Measurements from ENCODE around the gene AP5Z1. TPM values are rescaled to one million over a fixed set of nuclear protein-coding genes. Genes with fewer than 3 reads are reported as not detected.
A peak's percentile ranks its signal among the peaks of the same experiment; 100 is the strongest.

AP5Z1 gene
- total and polyA plus RNA-seq, 2 of the 4 experiments (the other 2 are of a cell fraction) = 9.7 to 38.7 TPM

- Histone ChIP-seq H4K91ac (ENCODE audit: insufficient read depth, low read depth, low read length) (no peak overlapping the region), H3K27me3 (ENCODE audit: control insufficient read depth, insufficient read depth, low read length) (no peaks in the 10 kb centered on the region), H3K9ac (ENCODE audit: low read depth, low read length) (no peak overlapping the region), H3K56ac (ENCODE audit: extremely low read depth, insufficient read depth, low read length) (no peak overlapping the region), H3K79me1 (ENCODE audit: low read depth in 1 of 2, low read length in 2 of 2) (peaks cover 14 to 66% of the 10 kb centered on the region in 2 experiments), H3K9me3 (ENCODE audit: control insufficient read depth, insufficient read depth, low read length) (no peaks in the 10 kb centered on the region), H2AK5ac (ENCODE audit: low read depth, low read length) (0 out of 2 replicates have a peak overlapping the region, but pooled peaks have one; percentile 7), H3K14ac (replicated peaks; ENCODE audit: low read depth, low read length) (no peak overlapping the region), H3K4me1 (ENCODE audit: control insufficient read depth, insufficient read depth, low read length) (peaks cover 19% of the 10 kb centered on the region), H2BK20ac (ENCODE audit: low read depth, low read length) (no peak overlapping the region), H2AK9ac (replicated peaks; ENCODE audit: low read depth, low read length, poor library complexity) (no peak overlapping the region), H2BK5ac (ENCODE audit: low read depth, low read length, poor library complexity, severe bottlenecking) (no peak overlapping the region), H3K4me3 (ENCODE audit: insufficient read depth, low read depth, low read length) (no peak overlapping the region), H3K23ac (ENCODE audit: low read depth, low read length) (no peak overlapping the region), H4K8ac (ENCODE audit: low read depth in 2 of 2, low read length in 2 of 2) (no peak overlapping the region), H3K4me2 (ENCODE audit: low read depth, low read length) (no peak overlapping the region), H2AFZ (replicated peaks; ENCODE audit: low read length, poor library complexity) (no peak overlapping the region), H3K27ac (ENCODE audit: insufficient read depth, low read length) (no peak overlapping the region), H2BK15ac (ENCODE audit: low read depth, low read length) (no peak overlapping the region), H3K36me3 (ENCODE audit: control insufficient read depth, insufficient read depth, low read length) (peaks cover 30% of the 10 kb centered on the region), H4K5ac (ENCODE audit: low read depth, low read length) (no peak overlapping the region), H3K4ac (ENCODE audit: low read depth, low read length) (no peak overlapping the region; the same call in 1 of the 2 replicates), H2BK120ac (ENCODE audit: low read depth, low read length) (no peak overlapping the region), H3K9me1 (ENCODE audit: insufficient read depth, low read length) (peaks cover 13% of the 10 kb centered on the region), H4K20me1 (ENCODE audit: insufficient read depth, low read length) (peaks cover 3% of the 10 kb centered on the region; the same call in 1 of the 2 replicates), H3K18ac (ENCODE audit: low read depth, low read length) (no peak overlapping the region)
- DNase-seq (no peak), ATAC-seq (ENCODE audit: low read depth) (no peak)
- TF ChIP-seq BHLHE40 (IDR thresholded peaks at IDR 0.05; ENCODE audit: low read depth, low read length) (no peak), CEBPB (IDR thresholded peaks at IDR 0.05; ENCODE audit: low read depth, low read length) (no peak), CHD1 (IDR thresholded peaks at IDR 0.05; ENCODE audit: low read depth, low read length) (no peak), NFE2L2 (IDR thresholded peaks at IDR 0.05; ENCODE audit: low read depth, low read length) (no peak), POLR2A (IDR thresholded peaks at IDR 0.05; ENCODE audit: low read depth, low read length) (no peak), RAD21 (IDR thresholded peaks at IDR 0.05; ENCODE audit: low read length) (no peak), MAZ (IDR thresholded peaks at IDR 0.05; ENCODE audit: borderline replicate concordance, low read depth, low read length) (no peak), SMC3 (IDR thresholded peaks at IDR 0.05; ENCODE audit: low read depth, low read length) (no peak), MAFK (IDR thresholded peaks at IDR 0.05; ENCODE audit: low read depth, low read length) (no peak), MXI1 (IDR thresholded peaks at IDR 0.05; ENCODE audit: borderline replicate concordance, low read depth, low read length) (no peak), USF2 (IDR thresholded peaks at IDR 0.05; ENCODE audit: low read depth, low read length) (no peak), RFX5 (IDR thresholded peaks at IDR 0.05; ENCODE audit: low read depth, low read length) (no peak), RCOR1 (IDR thresholded peaks at IDR 0.05; ENCODE audit: insufficient replicate concordance, low read length) (no peak)
- TF ChIP-seq, protein P1, sequence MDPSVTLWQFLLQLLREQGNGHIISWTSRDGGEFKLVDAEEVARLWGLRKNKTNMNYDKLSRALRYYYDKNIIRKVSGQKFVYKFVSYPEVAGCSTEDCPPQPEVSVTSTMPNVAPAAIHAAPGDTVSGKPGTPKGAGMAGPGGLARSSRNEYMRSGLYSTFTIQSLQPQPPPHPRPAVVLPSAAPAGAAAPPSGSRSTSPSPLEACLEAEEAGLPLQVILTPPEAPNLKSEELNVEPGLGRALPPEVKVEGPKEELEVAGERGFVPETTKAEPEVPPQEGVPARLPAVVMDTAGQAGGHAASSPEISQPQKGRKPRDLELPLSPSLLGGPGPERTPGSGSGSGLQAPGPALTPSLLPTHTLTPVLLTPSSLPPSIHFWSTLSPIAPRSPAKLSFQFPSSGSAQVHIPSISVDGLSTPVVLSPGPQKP (IDR thresholded peaks at IDR 0.05; ENCODE audit: borderline replicate concordance, low read depth, low read length) = no peak
- TF ChIP-seq, protein P2, sequence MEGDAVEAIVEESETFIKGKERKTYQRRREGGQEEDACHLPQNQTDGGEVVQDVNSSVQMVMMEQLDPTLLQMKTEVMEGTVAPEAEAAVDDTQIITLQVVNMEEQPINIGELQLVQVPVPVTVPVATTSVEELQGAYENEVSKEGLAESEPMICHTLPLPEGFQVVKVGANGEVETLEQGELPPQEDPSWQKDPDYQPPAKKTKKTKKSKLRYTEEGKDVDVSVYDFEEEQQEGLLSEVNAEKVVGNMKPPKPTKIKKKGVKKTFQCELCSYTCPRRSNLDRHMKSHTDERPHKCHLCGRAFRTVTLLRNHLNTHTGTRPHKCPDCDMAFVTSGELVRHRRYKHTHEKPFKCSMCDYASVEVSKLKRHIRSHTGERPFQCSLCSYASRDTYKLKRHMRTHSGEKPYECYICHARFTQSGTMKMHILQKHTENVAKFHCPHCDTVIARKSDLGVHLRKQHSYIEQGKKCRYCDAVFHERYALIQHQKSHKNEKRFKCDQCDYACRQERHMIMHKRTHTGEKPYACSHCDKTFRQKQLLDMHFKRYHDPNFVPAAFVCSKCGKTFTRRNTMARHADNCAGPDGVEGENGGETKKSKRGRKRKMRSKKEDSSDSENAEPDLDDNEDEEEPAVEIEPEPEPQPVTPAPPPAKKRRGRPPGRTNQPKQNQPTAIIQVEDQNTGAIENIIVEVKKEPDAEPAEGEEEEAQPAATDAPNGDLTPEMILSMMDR (conservative IDR thresholded peaks at IDR 0.05; ENCODE audit: low read depth, low read length) = no peak
- CTCF ChIA-PET = no interaction called here
- no TSS peak for BruUV-seq (replicated peaks)
- dilution Hi-C loops (cut with HindIII; ENCODE audit: low sequenced_read_pairs, unreplicated experiment) = no loop called here
- intact Hi-C loops (cut with micrococcal nuclease) = no loop called here
- in situ Hi-C loops (cut with MboI; ENCODE audit: low sequenced_read_pairs) = no loop called here
- WGBS, 2 experiments (ENCODE audit: extremely low coverage in 2 of 2, insufficient read length in 1 of 2) = 100% methylated on average over 5 of the region's 22 CpGs; no CpG with 5 or more reads in 1 of the 2 experiments
- POLR2A ChIA-PET (ENCODE audit: unreplicated experiment) = no interaction called here
These were observed 34.6 kb upstream of the AP5Z1 start for GRCh38 chr7:4740796-4741195.
